BLaER1 treated with 17β-estradiol and CSF1 and Interleukin-3, amounts not matched to agents 10 nM and 100 nM (cell line): ENCODE measurements around the gene VCX2.
"Not testable (repeated sequence)": the region's sequence is repeated elsewhere in the genome, so short reads cannot be mapped to it uniquely, and the experiment has no call there.

Experiments used
- H3K27ac ChIP-seq, 11 experiments: shearing (Covaris generic); formaldehyde crosslinking; 2 replicates each; pipeline ENCODE4 v1.8.1; 2022
- H3K27me3 ChIP-seq, 11 experiments: shearing (Covaris generic); formaldehyde crosslinking; 2 replicates each; pipeline ENCODE4 v1.8.1; 2022
- H3K36me3 ChIP-seq, 11 experiments: shearing (Covaris generic); formaldehyde crosslinking; 2 replicates each; pipeline ENCODE4 v1.8.1; 2022
- H3K4me1 ChIP-seq, 10 experiments: shearing (Covaris generic); formaldehyde crosslinking; 2 replicates each; pipeline ENCODE4 v1.8.1; 2022
- H3K4me2 ChIP-seq, 11 experiments: shearing (Covaris generic); formaldehyde crosslinking; 2 replicates each; pipeline ENCODE4 v1.8.1; 2022
- H3K4me3 ChIP-seq, 10 experiments: shearing (Covaris generic); formaldehyde crosslinking; 2 replicates each; pipeline ENCODE4 v1.8.1; 2022
- H3K9ac ChIP-seq, 11 experiments: shearing (Covaris generic); formaldehyde crosslinking; 2 replicates each; pipeline ENCODE4 v1.8.1; 2022
- H3K9me3 ChIP-seq, 11 experiments: shearing (Covaris generic); formaldehyde crosslinking; replicated peaks in 1 of 11; 2 replicates each; pipeline ENCODE4 v1.8.1; 2022
- H4K20me1 ChIP-seq, 11 experiments: shearing (Covaris generic); formaldehyde crosslinking; 2 replicates each; pipeline ENCODE4 v1.8.1; 2022
- Cebpa-rat ChIP-seq, 11 experiments: shearing (Covaris generic); IDR thresholded peaks; 2 replicates each; pipeline ENCODE4 v1.8.1; 2022

The VCX2 gene

DNA sequence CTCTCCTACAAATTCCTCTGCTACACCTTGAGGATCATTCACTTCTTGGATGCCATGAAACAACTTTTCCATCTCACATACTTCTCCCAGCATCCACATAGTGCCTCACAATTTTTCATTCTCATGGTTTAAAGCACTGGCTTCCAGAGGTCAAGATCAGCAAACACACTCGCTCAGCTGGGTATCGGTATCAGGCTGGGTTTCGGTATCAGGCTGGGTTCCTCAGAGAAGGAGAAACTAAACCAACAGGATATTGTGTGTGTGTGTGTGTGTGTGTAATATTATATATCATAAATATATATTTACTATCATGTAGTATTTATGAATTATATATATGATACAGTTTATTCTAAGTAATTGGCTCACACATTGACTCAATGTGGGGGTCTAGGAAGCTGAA is at the start of gene VCX2:
Gene VCX2 (minus strand): TSS at position 99 of the 400 bp plus-strand sequence. CDS start 624 bp downstream, outside the sequence.
- not testable (repeated sequence) for H3K4me2 ChIP-seq, H3K36me3 ChIP-seq, H3K27ac ChIP-seq, H3K4me3 ChIP-seq, H3K9me3 ChIP-seq, H4K20me1 ChIP-seq, H3K4me1 ChIP-seq, H3K27me3 ChIP-seq, H3K9ac ChIP-seq

DNA sequence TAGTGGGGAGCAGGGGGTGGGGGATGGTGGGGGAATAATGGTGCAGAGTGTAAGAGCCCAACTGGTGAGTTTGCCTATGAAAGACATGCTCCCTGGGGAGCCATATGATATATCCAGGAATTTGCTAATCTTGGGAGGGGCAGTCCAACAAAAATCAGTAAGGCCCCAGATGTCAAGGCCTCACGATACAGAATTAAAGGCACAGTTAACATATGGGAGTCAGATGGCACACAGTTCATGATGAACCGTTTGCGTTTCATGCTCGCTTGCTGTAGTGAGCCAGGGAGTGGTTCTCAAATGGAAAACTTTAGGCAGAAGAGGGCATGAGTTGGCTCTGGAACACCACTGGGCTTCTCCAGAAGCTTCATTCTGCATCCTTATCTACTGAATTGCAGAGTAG is 33.9 kb upstream of the VCX2 start:
- TF ChIP-seq Cebpa-rat (IDR thresholded peaks at IDR 0.05): no peak
- Histone ChIP-seq H3K27me3 (no peaks in the 10 kb centered on the region), H3K9me3 (no peaks in the 10 kb centered on the region)

DNA sequence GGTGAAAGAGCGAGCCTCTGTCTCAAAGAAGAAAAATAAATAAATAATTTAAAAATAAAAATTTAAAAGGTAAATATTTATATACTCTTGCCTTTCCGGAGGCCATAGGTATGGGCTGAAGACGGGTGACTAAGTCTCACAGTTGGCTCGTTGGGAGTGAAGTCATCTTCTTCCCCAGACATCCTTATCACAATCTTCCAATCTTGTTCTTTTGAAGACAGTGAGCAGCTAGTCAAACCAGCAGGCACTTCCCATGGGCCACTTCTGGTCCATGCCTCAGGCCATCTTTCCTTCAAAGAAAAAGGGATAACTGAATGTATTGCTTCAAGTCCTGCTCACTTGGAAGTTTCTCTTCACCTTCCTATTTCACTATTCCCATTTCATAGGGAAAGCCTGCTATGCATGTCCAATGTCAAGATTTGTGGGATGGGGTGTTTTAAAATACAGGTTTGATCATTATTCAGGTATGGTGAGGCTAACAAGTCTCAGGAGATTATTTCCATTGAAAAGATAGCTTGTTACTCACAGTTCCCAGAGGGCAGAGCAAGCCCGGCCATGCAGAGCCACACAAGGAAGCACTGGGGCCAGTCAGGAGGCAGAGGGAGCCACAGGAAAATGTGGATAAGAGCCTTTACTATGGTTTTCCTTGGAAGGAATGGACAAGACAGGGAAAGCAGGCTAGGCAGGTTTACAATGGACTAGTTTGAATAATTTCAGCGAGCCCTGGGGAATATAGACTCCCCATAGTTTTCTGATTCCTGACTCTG is 33.3 kb upstream of the VCX2 start:
- Histone ChIP-seq H3K4me2 (no peak overlapping the region), H3K27ac (no peak overlapping the region), H4K20me1 (no peaks in the 10 kb centered on the region), H3K4me1 (no peaks in the 10 kb centered on the region), H3K27me3 (no peaks in the 10 kb centered on the region), H3K4me3 (no peak overlapping the region), H3K36me3 (no peaks in the 10 kb centered on the region), H3K9me3 (no peaks in the 10 kb centered on the region), H3K9ac (no peak overlapping the region)
- TF ChIP-seq Cebpa-rat (IDR thresholded peaks at IDR 0.05): no peak

More for the DNA sequence above, 33.9 kb upstream of the VCX2 start:
- Histone ChIP-seq H3K4me3 (no peak overlapping the region), H4K20me1 (no peaks in the 10 kb centered on the region), H3K4me1 (no peaks in the 10 kb centered on the region), H3K36me3 (no peaks in the 10 kb centered on the region), H3K4me2 (no peak overlapping the region), H3K27ac (no peak overlapping the region), H3K9ac (no peak overlapping the region)

DNA sequence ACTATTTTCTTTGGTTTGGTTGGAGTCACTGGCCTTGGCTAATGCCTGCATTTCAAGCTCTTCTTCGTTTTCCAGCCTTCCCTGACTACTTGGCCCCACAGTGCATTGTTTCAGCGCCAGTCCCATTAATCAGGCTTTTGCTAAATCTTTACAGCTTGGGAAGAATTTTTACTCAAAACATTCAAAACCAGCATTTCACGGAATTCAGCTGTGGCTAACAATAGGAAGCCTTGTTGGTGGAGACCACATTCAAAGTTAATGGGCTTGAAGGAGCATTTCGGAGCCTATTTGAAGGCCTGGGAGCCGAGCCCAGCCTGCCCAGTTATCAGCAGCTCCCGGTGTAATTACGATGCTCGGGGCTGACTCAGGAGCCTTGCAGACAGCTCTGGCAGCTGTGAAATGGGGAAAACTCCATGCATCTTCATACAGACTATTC is 30.8 kb upstream of the VCX2 start:
- no peak overlapping the region for H3K9ac ChIP-seq
- no peaks in the 10 kb centered on the region for H4K20me1 ChIP-seq
- H3K4me1 ChIP-seq: no peaks in the 10 kb centered on the region
- no peak for TF ChIP-seq Cebpa-rat (IDR thresholded peaks at IDR 0.05)
- H3K36me3 ChIP-seq: no peaks in the 10 kb centered on the region
- no peak overlapping the region for H3K27ac ChIP-seq
- no peaks in the 10 kb centered on the region for H3K27me3 ChIP-seq
- no peaks in the 10 kb centered on the region for H3K9me3 ChIP-seq
- no peak overlapping the region for H3K4me2 ChIP-seq
- no peak overlapping the region for H3K4me3 ChIP-seq

DNA sequence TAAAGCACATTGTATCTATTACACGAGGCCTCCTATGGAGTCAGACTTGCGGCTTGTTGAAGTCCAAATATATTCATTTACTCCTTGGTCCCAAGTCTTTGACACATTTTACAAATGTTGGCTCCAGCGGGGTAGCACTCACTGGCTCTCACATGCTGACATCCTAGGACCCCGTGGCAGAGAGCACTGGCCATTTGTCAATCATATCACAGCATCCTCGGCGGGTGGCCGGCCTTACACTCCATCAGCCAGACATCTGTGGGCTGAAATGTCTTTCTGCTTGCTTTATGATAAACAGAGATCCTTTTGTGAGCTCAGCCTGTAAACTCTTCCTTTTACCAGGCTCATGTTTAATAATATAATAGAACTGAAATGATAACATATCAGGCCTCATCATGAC is 25.7 kb upstream of the VCX2 start:
- no peak overlapping the region for H3K27ac ChIP-seq
- H3K27me3 ChIP-seq: no peaks in the 10 kb centered on the region
- peaks cover 0 to 3% (median 0%) of the 10 kb centered on the region in 11 experiments; a peak in 1 of 22 replicates for H3K9me3 ChIP-seq
- H3K4me2 ChIP-seq: no peak overlapping the region
- no peak overlapping the region for H3K4me3 ChIP-seq
- no peak for TF ChIP-seq Cebpa-rat (IDR thresholded peaks at IDR 0.05)
- H4K20me1 ChIP-seq: no peaks in the 10 kb centered on the region
- H3K36me3 ChIP-seq: no peaks in the 10 kb centered on the region
- no peak overlapping the region for H3K9ac ChIP-seq
- H3K4me1 ChIP-seq: peaks cover 0 to 11% (median 3%) of the 10 kb centered on the region in 10 experiments; a peak in 7 of 20 replicates

DNA sequence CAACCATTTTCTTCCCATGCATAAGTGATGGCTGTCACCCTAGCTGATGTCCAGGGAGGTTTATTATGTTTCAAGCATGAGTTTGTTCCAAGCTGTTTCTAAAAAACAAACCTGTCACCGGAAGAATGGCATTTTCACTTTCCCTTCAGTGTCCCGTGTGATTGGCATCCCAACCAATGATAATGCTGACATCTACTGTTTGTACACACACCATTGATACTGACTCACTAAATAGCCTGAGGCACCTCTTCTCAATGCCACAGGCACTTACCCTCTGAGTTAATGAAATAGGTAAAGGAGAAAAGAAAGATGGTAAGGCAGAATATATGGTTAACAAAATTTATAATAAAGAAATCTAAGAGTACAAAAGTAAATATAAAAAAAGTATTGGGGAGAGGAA is 23.1 kb upstream of the VCX2 start:
- Histone ChIP-seq H4K20me1 (no peaks in the 10 kb centered on the region), H3K4me1 (peaks cover 0 to 18% (median 3%) of the 10 kb centered on the region in 10 experiments; a peak in 7 of 20 replicates), H3K36me3 (no peaks in the 10 kb centered on the region), H3K27ac (no peak overlapping the region), H3K4me2 (no peak overlapping the region), H3K9ac (no peak overlapping the region), H3K9me3 (peaks cover 0 to 3% (median 0%) of the 10 kb centered on the region in 11 experiments; a peak in 1 of 22 replicates), H3K4me3 (no peak overlapping the region), H3K27me3 (no peaks in the 10 kb centered on the region)
- TF ChIP-seq Cebpa-rat (IDR thresholded peaks at IDR 0.05): no peak

DNA sequence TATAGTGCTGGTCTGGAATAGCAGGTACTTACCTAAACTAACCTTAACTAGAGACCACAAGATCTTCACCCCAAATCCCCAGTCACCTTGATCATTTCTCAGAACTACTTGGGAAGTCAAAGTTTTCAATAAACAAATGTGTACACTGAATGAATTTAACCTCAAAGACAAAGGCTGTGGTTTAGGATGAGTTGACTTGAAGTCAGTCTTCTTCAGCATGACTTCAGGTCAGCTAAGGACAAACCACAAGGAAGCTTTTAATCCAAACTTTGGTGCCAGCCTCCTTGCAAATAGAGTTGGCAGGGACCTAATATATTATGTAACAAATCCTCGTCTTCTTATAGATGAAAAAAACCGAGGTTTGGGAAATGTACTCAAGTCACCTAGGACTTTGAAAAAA is 21.2 kb upstream of the VCX2 start:
- Histone ChIP-seq H3K9ac (no peak overlapping the region), H4K20me1 (no peaks in the 10 kb centered on the region), H3K27me3 (no peaks in the 10 kb centered on the region), H3K36me3 (no peaks in the 10 kb centered on the region), H3K27ac (no peak overlapping the region), H3K9me3 (peaks cover 0 to 3% (median 0%) of the 10 kb centered on the region in 11 experiments; a peak in 1 of 22 replicates), H3K4me3 (no peak overlapping the region), H3K4me2 (peak overlapping the region in 6 of 11 experiments; percentile 6 to 50 (median 32); a peak in 10 of 22 replicates), H3K4me1 (peaks cover 0 to 18% (median 3%) of the 10 kb centered on the region in 10 experiments; a peak in 7 of 20 replicates)
- TF ChIP-seq Cebpa-rat (IDR thresholded peaks at IDR 0.05): no peak

DNA sequence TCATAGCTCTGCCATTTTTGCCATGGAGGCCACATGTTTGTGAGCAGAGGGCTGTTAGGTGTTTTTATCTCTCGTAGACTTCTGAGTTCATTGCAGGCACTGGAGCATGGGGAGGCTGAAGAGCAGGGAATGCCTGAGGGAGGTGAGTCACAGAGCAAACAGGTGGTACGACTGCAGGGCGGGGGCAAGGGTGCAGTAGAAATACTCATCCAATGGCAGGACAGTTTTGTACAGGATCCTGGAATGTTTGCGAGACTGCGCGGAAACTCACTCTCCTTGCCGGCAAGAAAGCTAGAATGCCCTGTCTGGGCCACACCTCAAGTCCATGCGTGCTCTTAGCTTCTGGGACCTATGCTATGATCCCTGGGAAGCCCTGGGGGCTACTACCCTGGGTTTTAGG is 20.0 kb upstream of the VCX2 start:
- Histone ChIP-seq H3K36me3 (no peaks in the 10 kb centered on the region), H3K4me2 (peak overlapping the region in 2 of 11 experiments; percentile 5 to 6; a peak in 2 of 22 replicates), H3K4me3 (no peak overlapping the region), H3K4me1 (peaks cover 0 to 18% (median 3%) of the 10 kb centered on the region in 10 experiments; a peak in 7 of 20 replicates), H3K9me3 (peaks cover 0 to 3% (median 0%) of the 10 kb centered on the region in 11 experiments; a peak in 1 of 22 replicates), H3K27ac (no peak overlapping the region), H4K20me1 (no peaks in the 10 kb centered on the region), H3K9ac (no peak overlapping the region), H3K27me3 (no peaks in the 10 kb centered on the region)
- TF ChIP-seq Cebpa-rat (IDR thresholded peaks at IDR 0.05): no peak

DNA sequence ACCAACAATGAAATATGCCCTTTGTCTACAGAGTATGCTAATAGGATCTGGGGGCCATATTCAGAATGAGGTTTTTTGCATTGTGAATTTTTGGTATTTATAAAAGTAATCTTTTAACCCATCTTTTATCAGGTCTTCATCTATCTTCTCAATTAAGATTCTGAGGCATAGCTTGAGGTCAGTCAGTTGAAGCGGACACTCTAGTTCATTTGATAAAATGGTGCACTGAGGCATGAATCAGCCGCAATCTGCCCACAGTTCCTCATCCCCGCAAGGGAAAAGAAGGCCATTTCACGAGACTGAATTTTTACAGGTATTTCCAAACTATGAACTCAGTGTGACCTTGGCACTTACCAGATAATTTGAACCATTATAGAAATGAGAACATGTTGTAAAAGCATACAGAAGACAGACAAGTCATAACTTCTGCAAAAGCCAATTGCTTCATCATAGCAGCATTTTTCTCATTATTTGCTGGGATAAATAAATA is 19.3 kb upstream of the VCX2 start:
- TF ChIP-seq Cebpa-rat (IDR thresholded peaks at IDR 0.05): no peak
- no peaks in the 10 kb centered on the region for H3K27me3 ChIP-seq
- no peak overlapping the region for H3K4me2 ChIP-seq
- H3K9me3 ChIP-seq: peaks cover 0 to 3% (median 0%) of the 10 kb centered on the region in 11 experiments; a peak in 1 of 22 replicates
- no peaks in the 10 kb centered on the region for H4K20me1 ChIP-seq
- no peak overlapping the region for H3K4me3 ChIP-seq
- peaks cover 0 to 18% (median 3%) of the 10 kb centered on the region in 10 experiments; a peak in 7 of 20 replicates for H3K4me1 ChIP-seq
- no peak overlapping the region for H3K9ac ChIP-seq
- no peaks in the 10 kb centered on the region for H3K36me3 ChIP-seq
- H3K27ac ChIP-seq: no peak overlapping the region
